Transverse colon (tissue), 4 donors: ENCODE measurements around the gene NLRP7. TPM values are rescaled to one million over a fixed set of nuclear protein-coding genes. Genes with fewer than 3 reads are reported as not detected.
"Not testable (repeated sequence)": the region's sequence is repeated elsewhere in the genome, so short reads cannot be mapped to it uniquely, and the experiment has no call there.

Experiments
- DNase-seq: peaks from one replicate; pipeline ENCODE4 v3.0.0-alpha.2; 2019
- H3K27ac ChIP-seq, 4 donors: fragments of 200-600 bp; sonication (generic); 2 replicates each; pipeline ENCODE4 v1.5.1; 2016 to 2018; ENCODE audit warnings: inconsistent platforms in 4 of 4
- H3K27me3 ChIP-seq: fragments of 200-600 bp; sonication (generic); 2 replicates; pipeline ENCODE4 v1.5.1; 2017; ENCODE audit warnings: inconsistent platforms
- H3K36me3 ChIP-seq, 4 donors: fragments of 200-600 bp; sonication (generic); 2 replicates each; pipeline ENCODE4 v1.5.1; 2017 to 2019; ENCODE audit warnings: inconsistent platforms in 4 of 4
- H3K4me1 ChIP-seq, 4 donors: fragments of 200-600 bp; sonication (generic); 2 replicates each; pipeline ENCODE4 v1.5.1; 2017 to 2020; ENCODE audit warnings: inconsistent platforms in 4 of 4
- H3K4me3 ChIP-seq, 4 donors: fragments of 200-600 bp; sonication (generic); 1 replicate in 1 of 4; 2 replicates in 3 of 4; pipeline versions ENCODE4 v1.5.1 to v1.6.1; 2017 to 2019; ENCODE audit warnings: inconsistent platforms in 4 of 4
- H3K9me3 ChIP-seq, 2 donors: fragments of 200-600 bp; sonication (generic); 2 replicates each; pipeline ENCODE4 v1.5.1; 2017 to 2019; ENCODE audit warnings: inconsistent platforms in 2 of 2
- EP300 ChIP-seq: sonication (generic); formaldehyde crosslinking; IDR thresholded peaks from one replicate; pipeline ENCODE4 v1.6.1; 2017; ENCODE audit warnings: antibody characterized with exemption, low read depth
- POLR2A ChIP-seq: fragments of 450-650 bp; IDR thresholded peaks from one replicate; pipeline ENCODE4 v1.6.1; 2016; ENCODE audit warnings: antibody characterized with exemption, mild to moderate bottlenecking, moderate library complexity
- POLR2AphosphoS5 ChIP-seq, 3 donors: sonication (generic); formaldehyde crosslinking; IDR thresholded peaks; one replicate each; pipeline ENCODE4 v1.6.1; 2016; ENCODE audit warnings: antibody characterized with exemption in 3 of 3
- WGBS, 2 donors: methylation state at CpG; one replicate each; pipeline ENCODE4 v1.1.5; 2018; ENCODE audit warnings: low coverage in 1 of 2; 5-methylcytosine and 5-hydroxymethylcytosine counted together
- in situ Hi-C, 4 donors: fragments of 200-750 bp; cut with MboI; loops; one replicate each; pipeline versions ENCODE4 v1.15.0 to v1.15.1; 2017; ENCODE audit warnings: low sequenced_read_pairs in 3 of 4, low pct_ligation_motif_present in 1 of 4, low pct_unique_long_range_greater_than_20kb in 1 of 4
- intact Hi-C: fragments of 100-400 bp; cut with DNase I; formaldehyde crosslinking; loops from one replicate; pipeline ENCODE4 v1.15.1; 2023; ENCODE audit warnings: low total_unique reads
- total RNA-seq, 4 donors: library from RNA; depleted of rRNA; stranded (reverse); fragments of >200 nt; gene quantifications; one replicate each; pipeline ENCODE4 v1.1.0, GENCODE V29; 2016
- TF ChIP-seq, protein P1 (sequence below), 5 experiments: fragments of 200-600 bp in 3 of 5; fragments of 450-650 bp in 2 of 5; sonication (generic) in 3 of 5; IDR thresholded peaks; 1 replicate in 2 of 5; 2 replicates in 3 of 5; pipeline ENCODE4 v1.5.1; 2016 to 2017; ENCODE audit warnings: antibody characterized with exemption in 5 of 5, inconsistent platforms in 3 of 5, mild to moderate bottlenecking in 2 of 5, moderate library complexity in 1 of 5

NLRP7 gene
- total RNA-seq, 4 donors from 2014 or later = not detected

DNA sequence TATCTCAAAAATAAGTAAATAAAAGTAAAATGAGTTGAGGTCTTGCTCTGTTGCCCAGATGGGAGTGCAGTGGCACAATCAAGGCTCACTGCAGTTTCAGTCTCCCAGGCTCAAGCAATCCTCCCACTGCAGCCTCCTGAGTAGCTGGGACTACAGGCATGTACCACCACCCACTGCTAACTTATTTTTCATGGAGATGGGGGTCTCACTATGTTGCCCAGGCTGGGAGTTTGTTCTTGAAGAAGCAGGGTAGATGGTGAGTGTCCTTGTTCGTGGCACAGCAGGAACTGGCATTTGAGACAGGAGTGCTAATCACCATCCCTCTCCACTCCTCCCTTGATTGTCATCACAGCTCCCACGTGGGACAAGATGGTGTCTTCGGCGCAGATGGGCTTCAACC lies 22.3 kb upstream of the NLRP7 start:
- H3K36me3 ChIP-seq = no peaks in the 10 kb centered on the region
- WGBS, 2 donors = 75% methylated on average over 4 of the region's 4 CpGs; no CpG with 5 or more reads in 1 of the 2 donors
- no peak for TF ChIP-seq POLR2A
- TF ChIP-seq POLR2AphosphoS5 (IDR thresholded peaks at IDR 0.05) = no peak
- no peak for TF ChIP-seq EP300
- TF ChIP-seq, protein P1, sequence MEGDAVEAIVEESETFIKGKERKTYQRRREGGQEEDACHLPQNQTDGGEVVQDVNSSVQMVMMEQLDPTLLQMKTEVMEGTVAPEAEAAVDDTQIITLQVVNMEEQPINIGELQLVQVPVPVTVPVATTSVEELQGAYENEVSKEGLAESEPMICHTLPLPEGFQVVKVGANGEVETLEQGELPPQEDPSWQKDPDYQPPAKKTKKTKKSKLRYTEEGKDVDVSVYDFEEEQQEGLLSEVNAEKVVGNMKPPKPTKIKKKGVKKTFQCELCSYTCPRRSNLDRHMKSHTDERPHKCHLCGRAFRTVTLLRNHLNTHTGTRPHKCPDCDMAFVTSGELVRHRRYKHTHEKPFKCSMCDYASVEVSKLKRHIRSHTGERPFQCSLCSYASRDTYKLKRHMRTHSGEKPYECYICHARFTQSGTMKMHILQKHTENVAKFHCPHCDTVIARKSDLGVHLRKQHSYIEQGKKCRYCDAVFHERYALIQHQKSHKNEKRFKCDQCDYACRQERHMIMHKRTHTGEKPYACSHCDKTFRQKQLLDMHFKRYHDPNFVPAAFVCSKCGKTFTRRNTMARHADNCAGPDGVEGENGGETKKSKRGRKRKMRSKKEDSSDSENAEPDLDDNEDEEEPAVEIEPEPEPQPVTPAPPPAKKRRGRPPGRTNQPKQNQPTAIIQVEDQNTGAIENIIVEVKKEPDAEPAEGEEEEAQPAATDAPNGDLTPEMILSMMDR (IDR thresholded peaks at IDR 0.05) = no peak
- no peak overlapping the region for H3K27ac ChIP-seq
- no peaks in the 10 kb centered on the region for H3K9me3 ChIP-seq
- no peaks in the 10 kb centered on the region for H3K4me1 ChIP-seq
- DNase-seq = no peak
- intact Hi-C loops = no loop called here
- H3K4me3 ChIP-seq = no peak overlapping the region
- in situ Hi-C loops = no loop called here
- H3K27me3 ChIP-seq = no peaks in the 10 kb centered on the region

DNA sequence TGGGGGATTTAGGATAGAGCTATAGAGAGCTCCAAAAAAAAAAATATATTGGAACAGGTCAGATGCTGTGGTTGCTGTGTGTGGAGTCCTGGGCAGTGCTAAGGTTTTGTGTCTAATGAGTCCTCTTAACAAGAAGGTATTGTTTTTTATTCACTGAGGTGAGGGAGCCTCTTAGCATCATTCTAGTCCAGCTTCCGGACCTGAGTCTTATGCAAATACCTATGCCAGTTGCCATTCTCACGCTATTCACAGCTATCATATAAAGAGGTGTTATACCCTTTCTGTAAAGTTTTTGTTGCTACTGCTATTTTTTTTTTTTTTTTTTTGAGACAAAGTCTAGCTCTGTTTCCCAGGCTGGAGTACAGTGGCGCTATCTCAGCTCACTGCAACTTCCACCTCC lies 20.3 kb upstream of the NLRP7 start:
- intact Hi-C loops = no loop called here
- Histone ChIP-seq H3K9me3 (no peaks in the 10 kb centered on the region), H3K27ac (no peak overlapping the region), H3K27me3 (no peaks in the 10 kb centered on the region), H3K4me3 (no peak overlapping the region), H3K36me3 (no peaks in the 10 kb centered on the region), H3K4me1 (no peaks in the 10 kb centered on the region)
- 73 to 77% methylated on average over 3 of the region's 3 CpGs for WGBS, 2 donors
- in situ Hi-C loops = no loop called here
- no peak for DNase-seq
- TF ChIP-seq EP300 = no peak
- TF ChIP-seq, protein P1 (IDR thresholded peaks at IDR 0.05) = no peak
- TF ChIP-seq POLR2A = no peak
- no peak for TF ChIP-seq POLR2AphosphoS5 (IDR thresholded peaks at IDR 0.05)

DNA sequence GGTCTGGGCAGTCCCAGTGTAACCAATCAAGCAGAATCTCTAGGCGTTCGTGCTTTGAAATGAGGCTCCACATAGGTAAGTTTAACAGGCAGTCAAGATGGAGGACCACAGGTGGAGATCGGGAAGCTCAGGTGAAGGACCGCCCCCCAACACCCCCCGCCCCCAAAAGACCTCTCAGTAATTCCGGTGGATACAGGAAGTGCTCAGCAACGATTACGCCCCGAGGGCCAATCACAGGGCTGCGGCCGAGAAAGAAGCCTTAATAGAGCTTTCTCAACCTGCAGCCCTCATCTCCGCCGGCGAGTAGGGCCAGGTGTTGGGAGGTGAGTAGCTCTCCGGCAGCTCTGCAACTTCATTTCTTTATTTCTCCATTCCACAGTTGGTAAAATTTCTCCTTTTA lies 17.7 kb upstream of the NLRP7 start:
- intact Hi-C loops, H3K9me3 ChIP-seq, DNase-seq, H3K27me3 ChIP-seq, in situ Hi-C loops, H3K4me3 ChIP-seq, H3K36me3 ChIP-seq, H3K27ac ChIP-seq, H3K4me1 ChIP-seq: not testable (repeated sequence)
- WGBS, 2 donors = 95% methylated on average over 15 of the region's 15 CpGs; no CpG with 5 or more reads in 1 of the 2 donors

DNA sequence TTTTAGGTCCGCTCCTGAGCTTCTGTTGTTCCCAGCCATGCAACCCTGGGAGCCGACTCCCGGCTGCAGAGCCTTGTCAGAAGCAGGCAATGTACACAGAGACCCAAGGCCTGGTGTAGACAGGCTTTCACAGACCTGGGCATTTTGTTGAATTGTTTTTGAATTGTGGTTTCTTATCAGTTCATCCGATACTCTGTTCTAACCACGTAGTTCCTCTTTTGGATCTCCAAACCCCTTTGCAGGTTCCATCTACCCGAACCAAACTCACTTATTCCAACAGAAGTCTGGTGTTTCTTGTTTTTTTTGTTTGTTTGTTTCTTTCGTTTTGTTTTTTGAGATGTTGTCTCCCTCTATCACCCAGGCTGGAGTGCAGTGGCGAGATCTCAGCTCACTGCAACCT lies 12.5 kb upstream of the NLRP7 start:
- Histone ChIP-seq H3K4me1 (no peaks in the 10 kb centered on the region), H3K36me3 (no peaks in the 10 kb centered on the region), H3K4me3 (no peak overlapping the region), H3K27me3 (no peaks in the 10 kb centered on the region), H3K9me3 (no peaks in the 10 kb centered on the region), H3K27ac (no peak overlapping the region)
- in situ Hi-C loops = no loop called here
- intact Hi-C loops = no loop called here
- DNase-seq = no peak
- TF ChIP-seq, protein P1 (IDR thresholded peaks at IDR 0.05) = no peak
- TF ChIP-seq POLR2AphosphoS5 (IDR thresholded peaks at IDR 0.05) = no peak
- TF ChIP-seq EP300 = no peak
- TF ChIP-seq POLR2A = no peak
- WGBS, 2 donors = 52 to 67% methylated on average over 3 to 8 of the region's 8 CpGs

DNA sequence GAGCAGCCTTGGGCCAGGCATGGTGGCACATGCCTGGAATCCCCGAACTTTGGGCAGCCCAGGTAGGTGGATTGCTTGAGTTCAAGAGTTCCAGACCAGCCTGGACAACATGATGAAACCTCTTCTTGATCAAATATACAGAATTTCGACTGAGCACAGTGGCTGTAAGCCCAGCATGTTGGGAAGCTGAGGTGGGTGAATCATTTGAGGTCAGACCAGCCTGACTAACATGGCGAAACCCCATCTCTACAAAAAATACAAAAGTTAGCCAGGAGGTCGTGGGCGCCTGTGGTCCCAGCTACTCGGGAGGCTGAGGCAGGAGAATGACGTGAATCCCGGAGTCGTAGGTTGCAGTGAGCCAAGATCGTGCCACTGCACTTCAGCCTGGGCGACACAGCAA lies 8.0 kb upstream of the NLRP7 start:
- in situ Hi-C loops = no loop called here
- Histone ChIP-seq H3K36me3 (no peaks in the 10 kb centered on the region), H3K4me3 (no peak overlapping the region), H3K27ac (no peak overlapping the region), H3K4me1 (no peaks in the 10 kb centered on the region), H3K27me3 (no peaks in the 10 kb centered on the region), H3K9me3 (no peaks in the 10 kb centered on the region)
- intact Hi-C loops = no loop called here
- DNase-seq = no peak
- no peak for TF ChIP-seq POLR2AphosphoS5 (IDR thresholded peaks at IDR 0.05)
- TF ChIP-seq, protein P1 (IDR thresholded peaks at IDR 0.05) = no peak
- no peak for TF ChIP-seq EP300
- no peak for TF ChIP-seq POLR2A
- WGBS, 2 donors = 75 to 80% methylated on average over 4 to 11 of the region's 11 CpGs

DNA sequence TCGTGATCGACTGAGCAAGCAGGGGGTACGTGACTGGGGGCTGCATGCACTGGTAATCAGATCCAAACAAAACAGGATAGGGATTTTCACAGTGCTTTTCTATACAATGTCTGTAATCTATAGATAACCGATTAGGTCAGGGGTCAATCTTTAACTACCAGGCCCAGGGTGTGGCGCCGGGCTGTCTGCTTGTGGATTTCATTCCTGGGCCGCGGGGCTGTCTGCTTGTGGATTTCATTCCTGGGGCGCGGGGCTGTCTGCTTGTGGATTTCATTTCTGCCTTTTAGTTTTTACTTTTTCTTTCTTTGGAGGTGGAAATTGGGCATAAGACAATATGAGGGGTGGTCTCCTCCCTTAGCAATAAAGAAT lies 6.0 kb upstream of the NLRP7 start:
- DNase-seq, H3K4me1 ChIP-seq, H3K9me3 ChIP-seq, intact Hi-C loops, H3K27ac ChIP-seq, H3K4me3 ChIP-seq, H3K36me3 ChIP-seq, in situ Hi-C loops, H3K27me3 ChIP-seq: not testable (repeated sequence)
- WGBS, 2 donors = 85 to 100% methylated on average over 2 to 10 of the region's 10 CpGs
